CD4-positive, alpha-beta T cell treated with Interferon alpha-2 for 1 hour (primary cell): ENCODE measurements around the gene RXRG.
"Not testable (repeated sequence)": the region's sequence is repeated elsewhere in the genome, so short reads cannot be mapped to it uniquely, and the experiment has no call there.

Experiments used
- DNase-seq, 2 donors: peaks; one replicate each; pipeline ENCODE4 v3.0.0-alpha.2; 2020 to 2022

The RXRG gene

DNA sequence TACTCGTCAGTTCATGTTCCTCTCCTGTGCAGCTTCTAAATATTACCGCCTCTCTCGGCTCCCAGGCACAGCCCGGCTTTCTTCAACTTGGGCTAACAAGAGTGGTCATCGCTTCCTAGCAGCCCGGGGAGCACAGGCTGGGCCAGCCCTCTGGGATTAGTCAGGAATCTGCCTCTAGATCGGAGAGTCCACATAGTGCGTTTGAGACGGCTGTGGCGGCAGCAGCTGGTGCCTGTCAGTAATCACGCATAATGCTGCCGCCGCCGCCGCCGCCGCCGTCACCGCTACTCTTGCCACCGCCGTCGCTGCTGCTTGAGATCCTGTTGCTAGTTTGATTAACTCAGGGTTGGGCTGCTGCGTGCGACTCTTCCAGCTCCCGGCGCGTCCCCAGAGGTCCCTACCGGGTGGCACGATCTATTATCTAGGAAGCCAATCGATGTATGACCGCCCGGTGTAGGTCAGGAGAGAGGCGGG, at the start of gene RXRG:
Gene RXRG, minus strand, starts transcription at position 230 of the 474 bp plus-strand sequence. CDS start 233 bp downstream, outside the sequence.
- DNase-seq, result peak in 1 of 2 donors; percentile 1

GRCh38 chr1:165492845-165493373, 48.0 kb upstream of the RXRG start:
- DNase-seq, result no peak

DNA sequence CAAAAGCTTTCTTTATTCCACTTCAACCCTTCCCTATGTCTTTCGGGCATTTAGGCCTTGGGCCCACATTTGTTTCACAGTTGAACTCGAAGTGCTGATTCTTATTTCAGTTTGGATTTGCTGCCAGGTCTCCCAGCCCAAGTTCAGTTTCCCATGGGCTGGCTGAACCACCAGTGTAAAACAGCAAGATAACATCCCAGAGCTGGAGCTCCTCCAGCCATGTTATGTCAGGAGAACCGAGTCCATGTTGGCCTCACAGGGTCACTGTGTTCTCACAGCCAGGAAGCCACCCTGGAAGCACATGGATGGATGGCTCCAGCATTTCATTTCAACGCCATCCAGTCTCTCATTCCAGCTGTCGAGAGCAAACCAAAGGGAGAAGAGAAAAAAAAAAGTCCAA, 45.2 kb upstream of the RXRG start:
- DNase-seq, result no peak

- DNase-seq, result no peak
Observed at GRCh38 chr1:165487921-165488320, 43.0 kb upstream of the RXRG start.

DNA sequence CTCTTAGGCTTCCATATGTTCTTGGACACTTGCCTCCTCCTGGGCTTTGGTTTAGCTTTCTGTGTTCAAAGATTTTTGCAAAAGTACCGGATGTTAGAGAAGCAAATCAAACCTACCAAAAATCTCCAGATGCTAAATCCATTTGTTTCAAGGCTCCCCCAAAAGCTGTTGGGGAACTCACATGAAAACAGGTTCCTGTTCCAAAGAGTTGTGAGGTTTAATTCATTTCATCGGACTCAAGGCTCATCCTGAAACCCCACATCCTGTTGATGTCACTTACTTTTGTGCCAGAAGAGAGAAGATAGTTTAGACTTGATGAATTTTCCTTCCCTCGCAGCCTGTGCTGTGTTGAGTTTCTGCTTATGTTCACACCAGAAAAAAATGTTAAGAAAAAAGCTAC, 41.7 kb upstream of the RXRG start:
- no peak for DNase-seq

DNA sequence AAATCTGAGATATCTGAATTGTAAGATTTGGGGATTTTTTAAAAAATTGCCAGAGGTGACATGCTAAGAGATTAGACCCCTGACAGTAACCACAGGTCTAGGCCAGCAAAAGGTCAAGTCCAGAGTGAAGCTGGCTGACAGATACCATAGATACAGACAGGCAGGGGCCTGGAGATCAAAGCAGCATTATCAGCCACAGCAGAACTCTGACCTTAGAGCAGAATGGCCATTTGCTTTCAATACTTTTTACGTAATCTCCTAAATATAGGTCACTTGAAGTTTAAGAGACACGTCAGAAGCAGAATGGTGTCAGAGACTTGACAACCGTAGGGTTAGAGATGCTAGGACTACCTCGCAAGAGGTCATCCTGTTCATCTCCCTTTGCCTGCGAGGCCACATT, 40.8 kb upstream of the RXRG start:
- DNase-seq, result no peak

DNA sequence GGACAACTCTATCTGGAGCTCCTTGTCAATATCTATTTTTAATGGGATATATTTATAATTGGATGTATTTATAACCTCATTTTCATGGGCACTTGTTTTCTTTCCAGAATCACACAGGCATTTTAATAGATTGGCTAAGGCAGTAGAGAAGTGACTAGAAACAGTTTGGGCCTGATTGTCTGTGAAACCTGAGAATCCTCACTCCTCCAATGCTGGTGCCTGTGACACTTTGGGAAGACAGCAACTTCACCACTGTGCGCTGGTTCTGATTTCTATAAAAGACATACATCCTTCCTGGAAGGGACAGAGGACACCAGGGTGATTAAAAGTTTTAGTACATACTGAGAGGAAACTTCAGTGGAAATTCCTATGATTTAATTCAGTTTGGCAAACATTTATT, 39.6 kb upstream of the RXRG start:
- DNase-seq, result no peak

- no peak for DNase-seq
Observed at GRCh38 chr1:165483412-165483811, 38.5 kb upstream of the RXRG start.

DNA sequence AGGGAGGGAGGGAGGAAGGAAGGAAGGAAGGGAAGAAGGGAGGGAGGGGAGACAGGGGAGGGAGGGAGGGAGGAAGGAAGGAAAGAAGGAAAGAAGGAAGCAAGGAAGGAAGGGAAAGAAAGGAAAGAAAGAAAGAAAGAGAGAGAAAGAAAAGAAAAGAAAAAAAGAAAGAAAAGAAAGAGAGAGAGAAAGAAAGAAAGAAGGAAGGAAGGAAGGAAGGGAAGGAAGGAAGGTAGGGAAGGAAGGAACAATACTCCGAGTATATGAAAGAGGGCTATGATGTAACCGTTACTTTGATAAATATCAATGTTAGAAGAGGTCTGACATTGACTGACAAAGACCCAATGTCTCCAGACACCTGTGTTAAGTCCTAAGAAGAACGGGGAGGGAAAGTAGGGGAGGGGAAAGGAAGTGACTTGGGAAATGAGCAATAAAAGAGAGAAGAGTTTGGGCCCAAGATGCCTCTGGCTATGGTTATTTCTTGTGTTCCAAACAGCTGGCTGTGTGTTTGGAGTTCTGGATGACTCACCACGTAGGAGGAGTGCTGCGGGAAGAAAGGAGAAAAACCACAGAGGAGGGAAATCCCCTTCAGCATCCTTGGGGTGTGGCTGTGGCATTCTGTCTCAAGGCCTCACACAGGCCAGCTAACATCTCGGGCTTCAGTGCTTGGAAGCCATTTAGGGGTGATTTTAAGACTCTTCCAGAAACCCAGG, 37.0 kb upstream of the RXRG start:
- no peak for DNase-seq

- DNase-seq, result no peak
Observed at GRCh38 chr1:165476776-165477175, 31.9 kb upstream of the RXRG start.

DNA sequence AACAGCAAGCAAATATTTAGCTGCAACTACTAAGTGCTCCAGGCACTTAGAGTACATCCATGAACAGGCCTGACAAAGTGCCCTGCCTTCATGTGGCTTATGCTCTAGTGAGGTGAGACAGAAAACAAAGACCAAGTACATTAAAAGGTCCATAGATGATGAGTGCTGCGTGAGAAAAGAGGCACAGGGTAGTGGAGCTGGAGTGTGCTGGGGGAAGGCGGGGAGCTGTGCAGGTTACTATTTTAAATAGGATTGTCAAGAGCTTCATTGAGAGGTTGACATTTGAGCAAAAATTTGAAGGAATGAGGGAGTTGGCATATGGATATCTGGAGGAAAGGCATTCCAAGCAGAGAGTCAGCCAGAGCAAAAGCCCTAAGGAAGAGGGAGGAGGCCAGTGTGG, 29.3 kb upstream of the RXRG start:
- DNase-seq, result no peak

GRCh38 chr1:165473081-165473480, 28.2 kb upstream of the RXRG start:
- no peak for DNase-seq

DNA sequence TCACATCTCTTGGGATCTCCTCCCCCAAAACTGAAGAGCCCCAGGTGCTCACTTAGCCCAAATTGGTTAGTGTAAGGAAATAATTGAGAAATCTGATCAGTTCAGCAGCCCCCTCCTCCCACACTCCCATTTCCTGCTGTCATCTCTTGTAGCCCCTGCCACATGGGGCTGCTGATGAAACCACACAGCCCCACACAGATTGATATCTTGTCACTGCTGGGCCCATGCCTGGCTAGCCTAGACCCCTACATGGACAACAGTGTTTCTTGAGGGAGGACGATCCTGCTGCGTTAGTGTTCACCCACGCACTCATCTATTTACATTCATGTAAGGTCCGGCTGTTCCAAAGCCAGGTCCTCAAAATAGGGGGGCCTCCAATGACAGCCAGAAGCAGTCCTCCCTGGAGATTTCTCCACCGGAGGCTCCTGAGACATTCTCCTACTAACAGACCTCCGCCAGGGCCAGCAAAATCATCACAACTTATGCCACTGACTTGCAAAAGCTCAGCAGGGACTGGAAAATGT, 23.9 kb upstream of the RXRG start:
- no peak for DNase-seq

DNA sequence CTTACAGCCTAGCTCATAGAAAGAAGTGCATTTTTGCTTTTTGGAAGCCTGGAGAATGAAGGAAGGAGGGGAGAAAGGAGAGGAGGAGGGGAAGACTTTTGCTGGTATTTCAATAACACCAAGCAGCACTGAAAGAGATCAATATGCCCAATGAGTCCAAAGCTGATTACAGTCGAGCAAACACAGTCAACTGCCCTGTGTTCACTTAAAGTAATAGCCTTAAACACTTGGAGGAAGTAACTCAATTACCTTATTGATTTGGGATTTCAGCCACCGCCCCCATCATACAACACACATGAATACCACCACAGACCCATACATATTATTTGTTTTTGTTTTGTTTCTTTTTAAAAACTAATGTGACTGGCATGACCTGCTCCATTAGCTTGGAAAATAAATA, 23.3 kb upstream of the RXRG start:
- no peak for DNase-seq

GRCh38 chr1:165467706-165468105, 22.8 kb upstream of the RXRG start:
- DNase-seq, result no peak

DNA sequence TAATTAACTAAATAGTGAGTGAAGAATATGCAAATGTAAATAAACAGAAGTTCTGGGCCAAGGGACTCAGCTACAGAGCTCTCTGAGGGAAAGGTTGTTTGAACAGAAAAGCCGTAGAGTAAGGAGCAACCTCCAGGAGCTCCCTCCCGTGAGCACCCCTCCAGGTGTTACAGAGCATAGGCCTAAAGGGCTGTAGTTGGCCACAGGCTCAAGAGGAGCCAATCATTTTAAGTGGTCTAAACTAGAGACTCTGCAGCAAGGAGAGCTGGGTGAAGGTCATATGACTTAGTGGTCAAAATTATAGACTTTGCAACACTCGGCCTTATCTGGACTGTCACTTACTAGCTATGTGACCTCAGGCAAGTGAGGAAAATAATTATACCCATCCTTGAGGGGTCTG, 19.1 kb upstream of the RXRG start:
- no peak for DNase-seq

GRCh38 chr1:165459683-165460082, 14.8 kb upstream of the RXRG start:
- DNase-seq, result not testable (repeated sequence)

DNA sequence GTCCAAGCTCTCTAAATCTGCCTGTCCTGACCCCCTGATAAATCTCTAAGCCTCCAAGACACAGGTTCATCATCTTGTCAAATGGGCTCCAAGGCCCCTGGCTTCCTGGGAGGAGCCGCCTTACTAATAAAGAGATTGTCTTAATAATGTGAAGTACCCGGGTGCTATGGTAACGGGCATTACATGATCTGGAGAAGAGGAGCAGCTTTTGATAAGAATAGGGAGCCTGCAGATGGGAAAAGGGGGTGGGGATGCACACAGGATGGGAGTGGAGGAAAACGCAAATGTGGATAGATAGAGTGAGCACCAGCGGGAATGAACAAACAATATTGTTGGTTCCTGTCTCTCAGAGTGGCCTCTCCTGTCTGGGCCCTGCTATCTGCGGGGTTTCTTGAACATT, 11.9 kb upstream of the RXRG start:
- DNase-seq, result no peak

GRCh38 chr1:165456114-165456513, 11.2 kb upstream of the RXRG start:
- no peak for DNase-seq

DNA sequence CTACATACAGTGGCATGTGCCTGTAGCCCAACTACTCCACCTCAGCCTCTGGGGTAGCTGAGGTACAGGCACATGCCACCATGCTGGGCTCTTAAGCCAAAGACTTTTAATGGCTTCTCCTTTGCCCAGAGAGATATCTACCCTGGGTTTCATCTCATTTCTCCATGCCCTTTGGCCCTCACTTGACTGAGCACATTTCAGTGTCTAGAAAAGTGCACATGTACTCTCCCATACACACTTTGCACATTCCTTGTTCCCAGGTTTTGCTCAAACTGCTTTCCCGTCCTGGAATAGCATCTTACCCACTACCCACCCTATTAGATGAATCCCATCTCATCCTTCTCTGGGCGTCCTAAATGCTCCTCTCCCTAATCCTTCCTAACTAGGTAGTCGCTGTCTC, 10.2 kb upstream of the RXRG start:
- no peak for DNase-seq

DNA sequence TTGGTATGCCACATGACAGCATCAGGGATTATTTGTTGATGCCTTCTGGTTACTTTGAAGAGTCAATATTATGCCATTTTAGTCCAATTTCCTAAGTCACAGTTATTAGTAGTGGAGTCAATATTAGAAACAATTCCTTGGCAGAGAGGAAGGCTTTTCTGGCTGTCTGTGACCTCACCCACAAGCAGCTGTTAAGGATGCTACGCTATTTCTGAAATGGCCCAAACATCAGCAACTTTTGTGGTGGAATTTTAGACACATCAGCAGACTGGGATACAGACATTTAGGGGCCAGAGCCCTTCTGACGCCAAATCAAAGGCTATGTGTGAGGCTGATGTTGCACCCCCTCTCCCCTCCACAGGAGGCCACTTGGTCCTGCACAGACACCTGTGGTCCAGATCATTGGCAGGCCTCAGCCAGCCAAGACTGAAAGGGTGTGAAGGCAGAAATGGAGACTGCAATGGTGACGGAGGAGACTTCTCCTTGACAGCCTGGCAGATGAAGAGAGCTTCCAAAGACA, 9.2 kb upstream of the RXRG start:
- no peak for DNase-seq

- no peak for DNase-seq
Observed at GRCh38 chr1:165452336-165453130, 7.6 kb upstream of the RXRG start.

DNA sequence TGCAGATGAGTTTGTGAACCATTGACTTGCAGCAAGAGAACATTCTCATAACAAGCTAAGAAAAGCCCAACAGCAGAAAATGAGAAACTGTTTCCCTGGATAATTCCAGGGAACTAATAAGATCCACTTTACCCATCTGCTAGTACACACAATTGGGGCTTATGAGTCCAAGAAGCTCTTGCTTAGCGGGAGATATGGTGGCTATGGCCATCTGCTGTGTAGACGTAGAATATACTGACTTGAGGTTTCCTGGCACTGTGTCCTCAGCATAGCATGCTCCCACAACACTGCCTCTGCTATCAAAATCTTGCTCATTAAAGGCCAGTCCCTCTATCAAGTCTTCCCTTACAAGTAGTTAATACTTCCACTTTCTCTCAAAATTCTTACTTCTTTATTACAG, 6.8 kb upstream of the RXRG start:
- DNase-seq, result no peak

- no peak for DNase-seq
Observed at GRCh38 chr1:165449131-165449530, 4.2 kb upstream of the RXRG start.
